AG09319 (cell line): ENCODE measurements around the gene TRAFD1.

ENCODE experiments used
- DNase-seq: peaks from one replicate; pipeline ENCODE4 v3.0.0-alpha.2; 2010; ENCODE audit warnings: low read depth; ENCODE audit errors: extremely low read depth
- CTCF ChIP-seq: IDR thresholded peaks from 2 replicates; pipeline ENCODE4 v1.5.1; 2011; ENCODE audit warnings: low read depth, mild to moderate bottlenecking, inconsistent platforms, low read length, moderate library complexity

TRAFD1 gene

GRCh38 chr12:112111931-112112330, 13.4 kb upstream of the TRAFD1 start:
- DNase-seq, result no peak
- peak; percentile 1; the same call in 1 of the 2 replicates for TF ChIP-seq CTCF

DNA sequence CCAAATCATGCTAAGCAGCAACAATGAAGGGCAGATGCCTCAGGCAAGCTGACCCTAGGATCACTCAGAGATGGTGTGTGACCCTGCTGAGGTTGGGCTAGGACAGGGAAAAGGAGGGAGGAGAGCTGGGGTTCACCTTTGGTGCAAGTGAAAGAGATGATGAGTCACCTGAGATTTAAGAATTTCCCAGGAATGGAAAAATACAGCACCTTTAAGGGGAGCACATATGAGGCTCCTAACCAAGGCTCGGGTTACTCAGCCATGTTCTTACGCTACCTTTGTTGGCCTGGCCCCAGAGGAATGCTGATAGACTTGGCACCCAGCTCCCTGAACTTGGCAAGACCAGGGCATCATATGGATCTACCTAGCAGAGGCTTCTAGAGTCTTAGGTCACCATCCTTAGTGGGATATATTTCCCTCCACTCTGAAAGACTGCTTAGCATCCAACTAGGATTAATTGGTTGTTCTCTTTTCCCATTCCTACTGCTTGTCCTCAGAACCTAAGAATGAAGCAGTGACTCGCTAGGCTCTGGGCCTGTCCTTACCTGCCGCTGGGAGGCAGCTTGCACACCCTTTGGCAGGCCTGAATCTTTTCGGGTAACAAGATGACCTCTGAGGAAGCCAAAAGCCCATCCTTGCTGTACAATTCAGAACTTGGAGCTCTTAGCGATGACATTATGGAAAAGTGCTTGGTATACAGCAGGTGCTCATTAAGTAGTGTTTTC, 12.8 kb upstream of the TRAFD1 start:
- DNase-seq, result no peak
- TF ChIP-seq CTCF, result no peak

- no peak for DNase-seq
- TF ChIP-seq CTCF, result no peak
Measured at GRCh38 chr12:112115259-112116045, 9.9 kb upstream of the TRAFD1 start.

- no peak for TF ChIP-seq CTCF
Measured at GRCh38 chr12:112116232-112117060, 8.9 kb upstream of the TRAFD1 start.

GRCh38 chr12:112117685-112118084, 7.7 kb upstream of the TRAFD1 start:
- no peak for DNase-seq
- no peak for TF ChIP-seq CTCF

More at GRCh38 chr12:112116232-112117060, 8.9 kb upstream of the TRAFD1 start:
- DNase-seq, result no peak

DNA sequence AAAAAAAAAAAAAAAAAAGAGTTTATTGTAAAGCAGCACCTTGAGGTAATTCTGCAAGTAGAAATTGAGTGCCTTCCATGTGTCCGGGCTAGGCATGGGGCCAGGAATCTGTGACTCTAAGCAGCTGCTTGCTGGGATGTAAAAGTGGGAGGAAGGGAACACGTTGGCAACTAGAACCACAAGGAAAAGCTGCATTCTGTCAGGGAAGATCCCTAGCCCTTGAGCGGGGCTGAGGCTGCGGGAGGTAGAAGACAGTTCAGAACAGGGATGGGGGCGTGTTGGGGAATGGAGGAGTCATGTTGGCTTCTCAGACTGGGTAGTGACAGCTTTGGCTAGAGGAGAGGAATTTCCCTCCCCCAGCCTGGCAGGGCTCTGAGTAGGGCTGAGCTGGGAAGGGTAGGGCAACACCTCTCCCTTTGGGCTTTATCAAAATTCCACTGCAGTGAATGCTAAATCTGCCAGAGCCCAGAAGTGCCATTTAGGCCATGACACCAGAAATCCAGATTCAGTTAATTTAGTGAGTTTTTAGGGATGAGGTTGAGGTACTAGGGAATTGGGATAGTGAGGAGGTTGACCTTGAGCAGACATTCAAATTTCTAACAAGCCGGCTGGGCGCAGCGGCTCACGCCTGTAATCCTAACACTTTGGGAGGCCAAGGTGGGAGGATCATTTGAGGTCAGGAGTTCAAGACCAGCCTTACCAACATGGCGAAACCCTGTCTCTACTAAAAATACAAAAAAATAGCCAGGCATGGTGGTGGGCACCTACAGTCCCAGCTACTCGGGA, 3.4 kb upstream of the TRAFD1 start:
- DNase-seq, result peak; percentile 77
- TF ChIP-seq CTCF, result no peak
